GM21367 (cell line): ENCODE measurements around the gene FGF6.

Source experiments
- ATAC-seq: cut with Tn5 transposase; IDR thresholded peaks from one replicate; pipeline ENCODE4 v1.9.1; 2021; ENCODE audit not compliant: unreplicated experiment

FGF6 gene

DNA sequence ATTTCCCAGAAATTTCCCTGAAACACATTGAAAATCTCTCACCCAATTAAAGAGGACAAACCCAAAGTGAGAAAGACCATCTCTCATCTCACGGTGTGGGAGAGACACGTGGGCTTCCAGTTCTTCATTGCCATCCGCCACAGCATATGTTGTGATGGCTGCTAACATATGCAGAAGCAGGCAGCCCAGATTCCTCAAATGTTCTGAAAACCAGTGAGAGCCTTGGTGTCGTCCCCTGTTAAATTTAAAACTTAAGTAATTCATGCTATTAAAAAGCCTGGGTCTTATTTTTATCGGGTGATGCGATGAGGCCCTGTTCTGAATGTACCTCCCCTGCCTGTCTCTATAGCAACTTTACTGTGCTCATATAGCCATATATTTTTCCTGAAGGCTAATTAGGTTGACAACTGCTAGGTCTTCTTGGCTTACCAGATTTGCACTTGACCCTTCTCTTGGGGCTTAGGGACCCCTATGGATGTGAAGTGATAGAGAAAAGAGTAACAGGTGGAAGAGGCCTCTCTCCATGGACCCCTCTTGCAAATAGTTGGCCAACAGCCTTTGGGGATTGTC is 2.8 kb upstream of the FGF6 start:
- ATAC-seq = no peak

DNA sequence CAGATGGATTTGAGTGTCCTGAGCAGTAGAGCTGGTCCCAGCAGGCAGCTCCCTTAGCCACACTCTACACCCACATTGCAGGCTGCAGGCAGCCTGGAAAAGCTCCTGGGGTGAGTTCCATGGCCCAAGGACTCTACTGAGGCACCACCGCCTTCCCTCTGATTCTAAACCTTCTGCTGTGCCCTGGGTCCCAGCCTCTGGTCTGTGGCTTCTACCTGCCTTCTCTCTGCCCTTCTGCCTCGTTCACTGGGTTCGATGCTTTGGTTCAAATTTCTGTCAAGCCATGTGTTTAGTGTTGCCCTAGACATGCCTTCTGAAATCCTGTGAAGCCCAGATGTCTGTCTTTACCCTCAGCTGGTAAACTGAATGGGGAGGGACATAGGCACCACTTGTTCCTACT is 1.5 kb upstream of the FGF6 start:
- no peak for ATAC-seq

DNA sequence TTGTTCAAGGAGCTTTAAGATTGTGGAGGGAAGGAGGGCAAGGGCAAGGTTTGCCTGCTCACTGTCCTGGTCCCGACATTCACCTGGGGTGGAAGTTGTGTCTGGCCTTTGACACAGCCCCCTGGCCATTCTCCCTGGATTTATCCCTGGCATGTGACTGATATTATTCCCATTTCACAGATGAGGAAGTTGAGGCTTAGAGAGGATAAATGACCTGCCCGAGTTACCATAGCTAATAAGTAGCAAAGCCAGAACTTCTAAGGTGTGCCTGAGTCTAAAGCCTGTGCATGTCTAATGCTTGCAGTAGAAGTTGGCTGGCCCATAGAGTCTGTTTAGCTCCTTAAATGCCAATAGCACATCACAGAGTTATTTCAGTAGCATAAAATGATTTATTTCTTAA is 720 bp upstream of the FGF6 start:
- no peak for ATAC-seq

DNA sequence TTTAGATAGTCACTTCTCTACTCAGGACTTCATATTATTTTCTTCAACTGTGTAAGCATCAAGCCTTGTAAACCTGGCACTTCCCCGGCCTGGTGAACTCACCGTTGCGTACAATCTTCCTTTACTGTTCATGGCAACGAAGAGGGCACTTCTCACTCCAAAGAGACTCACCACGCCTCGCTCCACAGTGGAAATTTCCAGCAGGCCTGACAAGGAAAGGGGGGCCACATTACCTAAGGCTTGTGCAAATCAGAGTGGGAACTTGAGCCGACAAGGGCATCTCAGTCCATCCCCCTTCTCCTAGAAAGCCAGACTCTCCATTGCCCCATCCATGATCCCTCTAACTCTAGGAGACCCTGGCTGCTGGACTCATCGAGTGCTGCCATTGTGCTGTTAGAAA is 1.6 kb downstream of the FGF6 start:
- ATAC-seq = no peak

DNA sequence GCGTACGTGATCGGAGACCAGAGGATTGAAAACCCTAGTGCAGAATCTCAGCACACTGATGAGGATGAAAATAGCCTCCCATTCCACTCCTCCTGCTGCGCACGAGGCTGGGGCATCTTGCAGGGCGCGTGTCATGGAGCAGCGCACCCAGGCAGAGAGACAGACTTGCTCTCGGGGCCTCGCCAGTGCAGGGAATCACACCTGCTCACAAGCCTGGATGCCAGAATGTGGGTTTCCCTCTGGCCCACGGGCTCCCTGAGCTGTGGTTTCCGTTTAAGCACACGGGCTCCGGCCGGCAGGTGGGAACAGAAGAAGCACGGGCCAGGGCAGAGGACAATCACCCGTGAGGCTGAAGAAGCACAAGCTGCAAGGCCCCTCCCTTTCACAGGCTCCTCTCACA is 2.0 kb downstream of the FGF6 start:
- ATAC-seq = no peak

DNA sequence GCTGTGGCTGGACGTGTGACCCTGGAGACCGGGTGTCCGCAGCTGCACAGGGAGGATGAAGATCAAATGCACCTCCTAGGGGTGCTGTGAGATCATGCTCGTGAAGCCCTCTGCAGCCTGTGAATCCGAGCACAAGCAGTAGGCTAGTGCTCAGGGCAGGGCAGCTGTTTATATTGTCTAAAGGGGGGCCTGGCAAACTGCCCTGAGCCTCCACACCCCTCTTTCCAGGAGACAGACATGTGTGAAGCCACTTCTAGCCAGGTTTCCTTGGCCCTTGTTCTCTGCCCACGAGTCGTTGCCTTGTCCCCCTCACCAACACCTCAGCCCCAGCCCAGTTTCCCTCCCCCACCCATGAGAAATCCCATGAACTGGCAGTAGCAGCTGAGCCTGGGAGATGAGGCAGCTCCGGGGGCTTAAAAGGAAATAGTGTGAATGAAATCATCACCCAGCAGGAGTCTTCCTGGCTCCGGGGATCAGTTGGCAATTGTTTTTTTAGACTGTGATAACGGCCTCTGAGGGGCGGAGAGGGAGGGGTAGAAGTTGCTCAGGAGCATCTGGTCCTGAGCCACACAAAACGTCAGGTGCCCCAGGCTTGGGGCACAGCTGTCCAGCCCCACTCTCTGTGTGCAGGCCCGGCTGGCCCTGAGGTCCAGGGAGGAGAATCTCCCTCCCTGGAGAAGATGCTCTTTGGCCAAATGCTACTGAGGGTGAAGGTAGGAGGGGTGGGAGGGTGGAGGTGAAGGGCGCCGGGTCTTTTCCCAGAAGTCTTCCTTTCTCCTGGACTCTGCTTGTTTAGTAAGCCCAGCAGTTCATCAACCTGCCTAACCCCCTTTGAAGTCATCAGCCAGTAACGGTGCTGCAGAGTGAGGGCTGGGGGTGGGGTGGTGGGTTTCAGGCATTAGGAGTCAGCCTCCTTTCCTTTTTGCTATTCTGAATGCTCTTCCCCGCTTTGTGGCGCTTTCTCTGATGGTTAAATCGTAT is 4.0 kb downstream of the FGF6 start:
- ATAC-seq = no peak

DNA sequence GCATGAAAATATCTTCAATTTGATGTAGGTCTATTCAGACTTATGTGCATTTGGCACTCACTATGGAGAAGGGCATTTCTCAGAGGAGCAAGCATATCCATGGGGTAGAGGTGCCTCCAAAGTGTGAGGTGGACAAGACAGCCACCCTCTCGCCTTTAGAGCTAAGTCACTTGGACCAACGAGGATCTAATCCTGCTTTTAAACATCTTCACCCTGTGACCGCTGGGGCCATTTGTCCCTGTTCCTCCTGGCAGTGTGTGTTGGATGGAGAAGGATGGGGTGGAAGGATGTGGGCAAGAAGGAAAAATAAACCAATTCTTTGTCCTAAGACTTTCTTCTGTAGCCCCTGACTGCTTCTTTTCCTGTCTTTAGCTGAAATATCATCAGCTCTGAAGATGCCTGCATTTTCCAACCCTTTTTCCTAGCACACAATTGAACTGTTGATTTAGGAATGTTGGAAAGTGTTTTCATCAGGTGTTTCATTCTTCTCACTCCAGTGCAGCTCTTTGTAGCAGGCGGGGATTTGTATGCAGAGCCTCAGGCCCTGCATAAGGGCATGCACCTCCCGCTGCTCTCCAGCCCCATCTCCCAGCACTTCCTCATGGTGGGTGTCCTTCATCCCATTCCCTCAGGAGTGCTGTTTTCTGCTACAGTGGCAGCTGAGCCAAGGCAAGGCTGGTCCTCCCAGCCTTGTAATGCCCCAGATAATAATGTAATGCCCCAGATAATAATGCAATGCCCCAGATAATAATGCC is 5.3 kb downstream of the FGF6 start:
- no peak for ATAC-seq

DNA sequence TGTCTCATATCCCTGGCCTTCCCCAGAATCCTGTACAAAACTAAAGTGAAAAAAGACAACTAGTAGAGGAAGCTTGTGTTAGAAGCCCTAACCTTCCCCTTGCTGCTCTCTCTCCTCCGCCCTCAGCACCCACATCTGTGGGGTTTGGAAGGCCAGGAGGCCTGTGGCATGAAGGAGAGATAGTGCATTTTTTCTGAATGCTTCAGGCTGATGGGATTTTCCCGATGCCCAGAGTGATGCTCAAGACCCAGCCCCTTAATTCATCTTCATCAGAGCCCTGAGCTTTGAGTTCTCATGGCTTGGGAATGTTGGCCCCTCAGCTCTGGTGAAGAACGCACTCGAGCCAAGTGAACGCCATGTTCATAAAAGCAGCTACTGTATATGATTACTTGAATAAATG is 5.9 kb downstream of the FGF6 start:
- ATAC-seq = no peak

DNA sequence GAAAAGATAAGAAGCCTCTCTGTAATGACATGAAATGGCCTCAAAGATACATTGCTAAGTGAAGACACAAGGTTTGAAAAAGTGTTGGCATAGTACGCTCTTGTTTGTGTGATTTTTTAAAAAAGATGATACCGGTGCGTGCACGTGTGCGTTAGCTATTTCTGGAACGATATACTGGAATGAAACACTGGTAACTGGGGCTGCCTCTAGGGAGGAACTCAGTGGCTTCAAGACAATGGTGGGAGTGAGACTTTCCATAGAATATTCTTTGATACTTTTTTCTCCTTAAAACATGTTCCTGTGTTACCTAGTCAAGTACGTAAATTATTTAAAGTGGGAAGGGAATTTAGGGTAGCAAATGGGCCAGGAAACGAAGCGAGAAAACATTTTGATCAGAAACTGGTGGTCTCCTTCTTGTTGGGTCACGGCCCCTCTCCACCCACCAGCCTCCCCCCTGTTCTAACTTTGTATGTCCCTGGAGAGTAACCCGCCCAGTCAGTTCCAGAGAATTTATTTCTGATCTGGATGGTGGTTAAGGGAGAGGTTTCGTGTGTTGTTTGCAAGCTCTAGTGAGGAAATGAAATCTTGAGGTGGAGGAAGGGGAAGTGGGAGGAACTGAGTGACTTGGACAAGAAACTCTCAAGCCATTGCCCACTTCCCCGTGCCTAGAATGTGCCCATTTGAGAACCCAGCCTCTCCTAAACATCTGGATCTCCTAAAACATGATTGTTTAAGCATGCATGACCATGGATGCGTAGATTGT is 6.6 kb downstream of the FGF6 start:
- ATAC-seq = no peak

DNA sequence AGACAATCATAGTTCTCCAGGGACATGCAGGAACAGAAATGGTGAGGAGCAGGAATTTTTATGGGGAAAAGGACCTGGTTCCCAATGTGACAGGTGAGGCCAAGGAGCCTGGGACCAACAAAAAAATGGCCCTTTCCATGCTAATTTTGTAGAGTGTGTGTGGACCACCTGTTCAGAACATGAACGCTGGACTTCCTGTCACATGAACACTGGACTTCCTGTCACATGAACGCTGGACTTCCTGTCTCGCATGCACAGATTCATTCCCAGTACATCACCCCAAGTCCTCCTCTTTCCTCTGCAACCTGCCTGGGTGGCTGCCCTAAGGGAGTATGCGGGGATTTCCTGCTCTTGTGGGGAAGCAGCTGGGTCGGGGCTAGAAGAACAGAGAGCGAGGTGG is 10.1 kb downstream of the FGF6 start:
- ATAC-seq = no peak

DNA sequence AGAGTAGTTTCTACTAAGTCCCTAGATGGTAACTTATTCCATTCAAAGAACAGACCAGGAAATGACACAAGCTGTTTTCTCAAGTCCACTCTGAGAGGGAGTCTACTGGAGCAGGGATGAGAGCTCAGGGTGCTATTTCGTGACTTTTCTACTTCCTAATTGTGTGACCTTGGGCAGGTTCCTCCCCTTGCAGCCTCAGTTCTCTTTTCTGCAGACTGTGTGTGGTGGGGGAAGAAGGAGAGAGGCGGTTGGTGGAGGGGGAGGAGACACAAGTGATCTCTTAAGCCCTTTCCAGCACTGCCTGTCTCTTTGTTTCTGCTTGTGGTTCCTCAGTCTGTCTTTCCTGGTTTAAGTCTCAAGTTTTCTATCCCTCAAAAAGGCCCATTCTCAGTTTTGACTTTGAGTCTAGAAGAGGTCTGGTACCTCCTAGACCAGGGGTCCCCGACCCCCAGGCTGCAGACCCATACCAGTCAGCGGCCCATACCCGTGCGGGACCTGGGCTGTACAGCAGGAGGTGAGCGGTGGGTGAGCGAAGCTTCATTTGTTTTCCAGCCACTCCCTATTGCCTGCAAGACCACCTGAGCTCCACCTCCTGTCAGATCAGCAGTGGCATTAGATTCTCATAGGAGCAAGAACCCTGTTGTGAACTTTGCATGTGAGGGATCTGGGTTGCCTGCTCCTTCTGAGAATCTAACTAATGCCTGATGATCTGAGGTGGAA is 10.7 kb downstream of the FGF6 start:
- ATAC-seq = no peak

DNA sequence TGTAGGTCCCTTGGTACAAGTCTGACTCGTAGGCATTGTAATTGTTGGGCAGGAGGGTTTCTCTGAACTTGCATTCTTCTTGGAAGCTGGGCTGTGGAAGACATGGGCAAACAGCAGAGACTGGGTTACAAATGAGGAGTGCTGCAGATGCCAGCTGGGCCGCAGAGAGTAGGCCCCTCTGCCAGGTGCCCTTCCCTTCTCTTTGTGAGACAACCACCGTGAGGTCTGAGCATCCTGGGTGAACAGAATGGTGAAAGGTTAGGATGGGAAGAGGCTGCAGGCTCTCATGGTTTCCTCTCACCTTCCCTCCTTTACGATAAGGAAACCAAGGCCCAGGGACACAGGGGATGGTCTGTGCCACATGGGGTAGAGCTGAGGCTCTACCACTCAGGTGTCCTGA is 11.3 kb downstream of the FGF6 start:
- no peak for ATAC-seq

DNA sequence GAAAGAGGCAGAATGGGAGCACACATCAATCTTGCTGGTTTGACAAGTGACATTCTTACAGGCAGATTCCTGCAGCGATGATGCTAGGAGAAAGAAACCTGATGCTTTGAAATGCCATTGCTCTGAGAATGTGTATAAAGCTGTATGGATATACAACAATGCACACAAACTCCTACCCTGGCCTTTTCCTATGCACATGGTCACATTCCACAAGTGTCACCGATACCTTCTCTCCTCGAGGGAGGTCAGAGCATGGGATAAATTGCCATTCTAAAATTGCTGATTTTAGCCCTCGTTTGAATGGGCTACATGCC is 11.9 kb downstream of the FGF6 start:
- no peak for ATAC-seq

DNA sequence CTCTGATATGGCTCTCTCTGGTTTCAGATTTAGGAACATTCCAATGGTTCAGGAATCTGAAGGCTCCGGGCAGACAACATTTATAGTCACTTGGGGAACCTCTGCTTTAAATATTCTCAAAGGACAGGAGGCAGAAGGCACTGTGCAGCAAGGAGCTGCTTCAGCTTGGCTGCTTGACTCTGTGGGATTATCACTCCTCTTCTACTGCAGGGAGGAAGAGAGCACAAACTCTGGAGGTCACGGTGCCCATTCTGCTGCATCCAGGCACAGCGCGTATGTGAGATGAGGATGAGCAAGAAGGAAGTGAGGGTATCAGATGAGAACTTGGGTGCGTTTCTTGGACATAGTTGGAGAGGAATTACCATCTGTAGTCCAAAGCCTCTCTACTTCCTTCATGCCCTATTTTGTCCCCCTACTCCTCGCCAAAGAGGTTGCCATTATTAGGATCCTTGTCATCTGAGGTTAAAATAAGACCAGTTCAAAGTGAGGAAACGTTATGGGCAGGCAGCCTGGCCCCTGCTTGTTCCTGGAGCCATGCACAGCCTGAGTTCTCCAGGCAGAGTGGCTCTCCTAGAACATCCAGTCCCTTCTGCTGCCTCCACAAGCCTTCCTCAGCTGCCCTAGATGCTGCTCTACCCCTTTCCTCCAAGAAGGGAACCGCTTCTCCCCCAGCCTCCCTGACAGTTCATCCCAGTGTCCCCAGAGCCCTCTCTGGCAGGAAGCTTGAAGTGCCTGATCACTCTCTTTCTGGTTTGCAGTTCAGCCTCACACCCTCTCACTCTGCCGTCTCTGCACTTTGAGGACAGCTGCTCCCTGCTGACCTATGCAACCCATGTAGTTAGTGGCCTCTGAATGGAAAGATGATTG is 12.5 kb downstream of the FGF6 start:
- no peak for ATAC-seq

DNA sequence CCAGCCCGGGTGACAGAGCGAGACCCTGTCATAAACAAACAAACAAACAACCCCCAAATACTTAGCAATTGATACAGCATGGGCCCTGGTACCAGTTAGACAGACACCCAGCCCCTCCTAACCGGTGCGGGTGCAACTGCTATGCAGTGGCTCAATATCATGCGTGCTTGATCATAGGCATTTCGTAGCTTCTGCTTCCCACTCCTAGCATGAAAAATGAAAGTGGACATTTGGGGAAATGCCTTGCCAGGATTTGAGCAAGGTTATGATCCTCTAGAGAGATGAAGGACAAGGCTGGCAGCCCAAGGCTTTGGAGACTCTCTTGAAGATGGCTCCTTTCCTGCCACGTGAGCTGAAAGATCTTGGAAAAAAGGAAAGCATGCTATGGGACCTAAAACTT is 13.7 kb downstream of the FGF6 start:
- ATAC-seq = no peak

DNA sequence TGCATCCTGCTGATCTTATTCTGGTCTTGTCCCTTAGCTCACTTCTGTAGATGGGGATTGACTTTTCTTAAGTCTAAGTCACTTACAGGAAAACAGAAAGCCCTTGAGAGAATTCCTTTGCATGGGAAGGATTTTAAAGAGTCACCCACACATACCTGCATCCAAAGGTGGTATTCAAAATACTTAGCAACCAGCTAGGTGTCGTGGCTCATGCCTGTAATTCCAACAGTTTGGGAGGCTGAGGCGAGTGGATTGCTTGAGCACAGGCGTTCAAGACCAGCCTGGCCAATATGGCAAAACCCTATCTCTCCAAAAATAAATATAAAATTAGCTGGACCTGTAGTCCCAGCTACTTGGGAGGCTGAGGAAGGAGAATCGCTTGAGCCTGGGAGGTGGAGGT is 14.2 kb downstream of the FGF6 start:
- no peak for ATAC-seq

DNA sequence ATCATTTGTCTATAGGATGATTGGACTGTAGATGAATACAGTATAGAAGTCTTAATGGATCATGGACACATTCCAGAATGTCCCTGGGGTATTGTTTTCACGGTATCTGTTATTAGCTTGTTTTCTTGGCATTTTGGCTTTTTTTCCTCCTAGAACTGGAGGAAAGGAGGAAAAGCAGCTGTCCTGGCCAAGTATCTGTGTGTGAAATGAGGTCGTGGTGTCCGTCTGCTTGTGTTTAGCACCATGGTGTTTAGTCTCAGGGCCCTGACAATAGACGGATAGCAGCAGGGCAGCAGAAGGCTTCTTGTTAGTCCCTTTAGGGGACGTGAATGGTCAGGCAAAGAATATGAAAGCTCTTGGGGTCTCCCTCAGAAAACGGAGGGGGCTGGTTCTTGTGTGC is 21.2 kb downstream of the FGF6 start:
- ATAC-seq = no peak

DNA sequence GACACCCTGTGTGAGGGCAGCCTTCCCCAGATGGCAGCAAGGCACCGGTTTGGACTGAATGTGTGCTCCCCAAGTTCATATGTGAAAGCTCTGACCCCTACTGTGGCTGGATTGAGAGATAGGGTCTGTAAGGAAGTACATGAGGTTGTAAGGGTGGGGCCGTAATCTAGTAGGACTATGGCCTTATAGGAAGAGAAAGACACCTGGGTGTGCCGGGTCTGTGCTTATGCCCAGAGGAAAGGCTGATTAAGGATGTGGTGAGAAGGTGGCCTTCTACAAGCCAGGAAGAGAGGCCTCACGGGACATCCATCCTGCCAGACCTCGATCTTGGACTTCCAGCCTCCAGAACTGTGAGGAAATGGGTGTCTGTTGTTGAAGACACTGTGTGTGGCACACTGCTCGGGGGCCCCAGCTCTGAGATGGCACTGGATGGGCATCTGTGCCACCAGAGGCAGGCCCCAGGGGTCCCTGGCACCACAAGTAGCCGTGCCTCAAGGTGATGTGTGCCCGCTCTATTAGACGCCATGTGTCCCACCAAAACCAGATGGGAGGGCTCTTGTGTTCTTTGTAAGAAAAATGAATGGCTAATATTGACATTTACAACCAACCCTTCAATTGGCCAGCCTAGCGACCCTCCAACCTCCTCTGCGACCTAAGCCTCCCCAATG is 22.0 kb downstream of the FGF6 start:
- no peak for ATAC-seq

DNA sequence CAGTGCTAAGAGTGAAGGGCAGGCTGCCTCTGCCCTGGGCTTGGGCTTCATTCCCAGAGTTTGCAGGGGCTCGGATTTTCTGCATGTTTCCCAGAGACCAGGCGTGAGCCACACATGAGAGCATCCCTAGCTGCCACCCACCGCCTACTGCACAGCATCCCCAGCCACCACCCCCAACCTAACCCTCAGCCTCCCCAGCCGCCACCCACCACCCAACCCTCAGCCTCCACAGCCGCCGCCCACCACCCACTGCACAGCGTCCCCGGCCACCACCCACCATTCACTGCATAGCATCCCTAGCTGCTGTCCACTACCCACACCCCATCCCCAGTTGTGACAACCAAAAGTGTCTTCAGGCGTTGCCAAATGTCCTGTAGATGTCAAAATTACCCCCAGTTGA is 22.6 kb downstream of the FGF6 start:
- ATAC-seq = no peak
